ENCODE results near the gene SMOC2.

The SMOC2 gene, protein sequence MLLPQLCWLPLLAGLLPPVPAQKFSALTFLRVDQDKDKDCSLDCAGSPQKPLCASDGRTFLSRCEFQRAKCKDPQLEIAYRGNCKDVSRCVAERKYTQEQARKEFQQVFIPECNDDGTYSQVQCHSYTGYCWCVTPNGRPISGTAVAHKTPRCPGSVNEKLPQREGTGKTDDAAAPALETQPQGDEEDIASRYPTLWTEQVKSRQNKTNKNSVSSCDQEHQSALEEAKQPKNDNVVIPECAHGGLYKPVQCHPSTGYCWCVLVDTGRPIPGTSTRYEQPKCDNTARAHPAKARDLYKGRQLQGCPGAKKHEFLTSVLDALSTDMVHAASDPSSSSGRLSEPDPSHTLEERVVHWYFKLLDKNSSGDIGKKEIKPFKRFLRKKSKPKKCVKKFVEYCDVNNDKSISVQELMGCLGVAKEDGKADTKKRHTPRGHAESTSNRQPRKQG

DNA sequence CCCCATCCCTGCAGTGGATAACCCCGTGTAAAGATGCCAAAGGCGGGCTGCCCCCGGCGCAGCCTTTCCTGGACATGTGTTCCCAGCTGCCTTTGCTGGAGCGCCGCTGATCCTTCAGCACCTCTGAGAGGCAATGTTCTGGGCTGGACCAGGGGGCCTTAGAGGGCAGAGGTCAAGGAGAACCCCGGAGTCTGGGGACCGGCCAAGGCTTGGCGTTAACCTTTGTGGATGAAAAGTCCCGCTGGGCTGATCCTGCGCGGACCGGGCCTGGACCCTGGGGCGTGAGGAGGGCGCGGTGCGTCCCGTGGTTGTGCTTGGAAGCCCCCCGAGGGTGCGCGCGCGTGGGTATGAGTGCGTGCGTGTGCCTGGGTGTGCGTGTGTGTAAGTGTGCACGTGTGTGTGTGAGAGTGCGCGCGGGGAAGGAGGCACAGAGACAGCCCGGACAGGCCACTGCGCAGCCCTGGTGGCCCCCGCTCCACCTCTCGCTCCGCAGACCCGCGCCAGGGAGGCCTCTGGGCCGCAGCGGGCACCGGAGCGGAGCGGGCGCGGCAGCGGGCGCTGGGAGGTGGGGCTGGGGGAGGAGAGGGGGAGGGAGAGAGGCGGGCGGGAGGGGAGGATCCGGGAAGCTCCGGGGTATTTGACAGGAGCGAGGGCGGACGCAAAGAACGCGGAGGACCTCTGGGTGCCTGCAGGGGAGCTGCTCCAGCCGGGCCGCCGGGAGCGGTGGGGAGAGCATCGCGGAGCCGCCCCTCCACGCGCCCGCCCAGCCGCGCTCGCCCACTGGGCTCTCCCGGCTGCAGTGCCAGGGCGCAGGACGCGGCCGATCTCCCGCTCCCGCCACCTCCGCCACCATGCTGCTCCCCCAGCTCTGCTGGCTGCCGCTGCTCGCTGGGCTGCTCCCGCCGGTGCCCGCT lies at the start of gene SMOC2:
SMOC2 (plus strand) TSS at position 665 of the 914 bp plus-strand sequence; CDS start at position 852, 187 bp downstream.
- TF ChIP-seq CTCF (IDR thresholded peaks at IDR 0.05; ENCODE audit: low read depth, low read length): no peak
- H3K4me3 ChIP-seq (ENCODE audit: low read depth, low read length): no peak within 1 kb of the TSS

GRCh38 chr6:168393126-168393870 lies 47.7 kb upstream of the SMOC2 start:
- H3K4me3 ChIP-seq (ENCODE audit: low read depth, low read length): no peak overlapping the region
- TF ChIP-seq CTCF (IDR thresholded peaks at IDR 0.05; ENCODE audit: low read depth, low read length): no peak

- no peak for TF ChIP-seq CTCF (IDR thresholded peaks at IDR 0.05; ENCODE audit: low read depth, low read length)
- no peak overlapping the region for H3K4me3 ChIP-seq (ENCODE audit: low read depth, low read length)
Observed at GRCh38 chr6:168394606-168395005, 46.4 kb upstream of the SMOC2 start.

- no peak overlapping the region for H3K4me3 ChIP-seq (ENCODE audit: low read depth, low read length)
Observed at GRCh38 chr6:168395983-168396382, 45.0 kb upstream of the SMOC2 start.

DNA sequence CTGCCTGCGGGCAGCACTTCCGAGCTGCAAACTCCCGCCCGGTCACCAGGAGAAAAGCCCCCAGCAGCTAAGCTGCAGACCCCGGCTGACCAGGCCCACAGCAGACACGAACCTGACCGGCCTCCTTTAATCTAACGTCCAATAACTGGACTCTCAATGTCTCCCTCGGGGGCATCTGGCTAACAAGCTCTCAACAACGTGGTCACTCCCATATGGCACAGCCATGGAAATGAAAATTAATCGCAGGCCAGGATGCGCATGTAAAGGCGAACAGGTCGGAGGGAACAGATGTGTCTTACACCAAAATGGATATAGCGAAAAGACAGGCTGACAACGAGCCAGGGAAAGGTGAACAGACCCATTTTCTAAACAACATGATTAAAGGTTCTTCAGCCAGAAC lies 44.4 kb upstream of the SMOC2 start:
- H3K4me3 ChIP-seq (ENCODE audit: low read depth, low read length): no peak overlapping the region

More at GRCh38 chr6:168395983-168396382, 45.0 kb upstream of the SMOC2 start:
- no peak for TF ChIP-seq CTCF (IDR thresholded peaks at IDR 0.05; ENCODE audit: low read depth, low read length)

GRCh38 chr6:168397012-168397411 lies 44.0 kb upstream of the SMOC2 start:
- TF ChIP-seq CTCF (IDR thresholded peaks at IDR 0.05; ENCODE audit: low read depth, low read length): no peak

More for the DNA sequence above, 44.4 kb upstream of the SMOC2 start:
- TF ChIP-seq CTCF (IDR thresholded peaks at IDR 0.05; ENCODE audit: low read depth, low read length): no peak

More at GRCh38 chr6:168397012-168397411, 44.0 kb upstream of the SMOC2 start:
- H3K4me3 ChIP-seq (ENCODE audit: low read depth, low read length): no peak overlapping the region

Measured in WI38 (cell line).